ENCODE measurements around the gene RAD51B.

The RAD51B gene

DNA sequence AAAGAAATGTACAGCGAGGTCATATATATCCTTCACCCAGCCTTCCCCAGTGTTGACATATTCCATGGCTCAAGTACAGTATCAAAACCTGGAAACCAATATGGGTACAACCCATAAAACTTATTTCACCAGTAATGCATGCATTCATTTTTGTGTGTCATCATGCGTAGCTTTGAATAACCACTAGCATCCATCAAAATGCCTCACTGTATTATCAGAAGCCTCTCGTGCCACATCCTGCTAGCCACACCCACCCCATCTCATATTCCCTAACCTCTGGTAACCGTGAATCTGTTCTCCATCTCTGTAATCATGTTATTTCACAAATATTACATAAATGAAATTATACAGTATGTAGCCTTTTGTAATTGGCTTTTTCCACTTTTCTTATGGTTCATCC, 314.3 kb downstream of the RAD51B start:
- H3K9me3 Mint-ChIP-seq: no peaks in the 10 kb centered on the region
- ATAC-seq (replicated peaks) (no peak), DNase-seq (no peak)
- peaks cover 0 to 5% of the 10 kb centered on the region in 2 donors for H3K4me1 Mint-ChIP-seq (ENCODE audit: low read depth in 2 of 2)
- H3K36me3 Mint-ChIP-seq (ENCODE audit: insufficient read depth): no peaks in the 10 kb centered on the region
- no peak overlapping the region for H3K27ac Mint-ChIP-seq
- H3K4me3 Mint-ChIP-seq: no peak overlapping the region
- H3K27me3 Mint-ChIP-seq: no peaks in the 10 kb centered on the region

DNA sequence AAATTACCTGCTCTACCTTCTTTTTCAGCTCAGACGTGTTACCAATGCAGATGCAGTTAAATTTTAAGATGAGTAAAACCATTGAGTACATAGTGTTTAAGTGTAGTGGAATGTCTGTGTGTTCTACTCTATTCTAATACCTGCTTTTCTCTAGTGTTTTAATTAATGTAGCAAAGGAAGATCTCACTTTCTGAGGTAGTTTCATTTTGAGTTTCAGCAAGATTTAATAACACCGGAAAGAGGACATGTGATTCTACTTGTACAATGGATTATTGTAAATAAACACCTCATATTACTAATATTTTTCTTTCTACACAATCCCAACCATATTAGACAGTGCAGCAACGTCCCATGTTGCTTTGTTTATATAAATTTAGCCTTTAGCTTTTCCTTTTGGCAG, 315.4 kb downstream of the RAD51B start:
- H3K36me3 Mint-ChIP-seq (ENCODE audit: insufficient read depth): no peaks in the 10 kb centered on the region
- no peaks in the 10 kb centered on the region for H3K9me3 Mint-ChIP-seq
- peaks cover 0 to 5% of the 10 kb centered on the region in 2 donors for H3K4me1 Mint-ChIP-seq (ENCODE audit: low read depth in 2 of 2)
- ATAC-seq (replicated peaks) (no peak), DNase-seq (no peak)
- no peaks in the 10 kb centered on the region for H3K27me3 Mint-ChIP-seq
- H3K27ac Mint-ChIP-seq: peak overlapping the region in 1 of 2 donors; percentile 82
- H3K4me3 Mint-ChIP-seq: peak overlapping the region in 1 of 2 donors; percentile 15

DNA sequence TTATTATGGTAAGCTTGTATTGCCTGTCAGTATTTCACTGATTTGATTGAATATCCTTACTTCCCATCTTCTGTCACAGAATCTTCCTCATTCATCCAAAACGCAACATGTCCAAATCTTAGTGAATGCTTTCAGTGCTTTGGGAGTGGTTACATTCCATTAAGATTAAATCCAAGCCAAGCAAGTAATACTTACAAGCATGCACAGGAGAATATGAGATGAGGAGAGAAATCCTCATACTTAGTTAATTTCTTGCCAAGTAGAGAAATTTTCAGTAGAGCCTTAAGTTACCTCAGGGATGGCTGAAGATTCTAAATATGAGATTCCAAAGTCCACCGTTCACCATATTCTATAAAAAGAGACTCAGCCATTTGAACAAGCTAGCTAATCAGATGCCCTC, 316.0 kb downstream of the RAD51B start:
- no peaks in the 10 kb centered on the region for H3K36me3 Mint-ChIP-seq (ENCODE audit: insufficient read depth)
- no peak for ATAC-seq (replicated peaks)
- H3K27me3 Mint-ChIP-seq: no peaks in the 10 kb centered on the region
- no peak overlapping the region for H3K27ac Mint-ChIP-seq
- no peak overlapping the region for H3K4me3 Mint-ChIP-seq
- DNase-seq: no peak
- H3K4me1 Mint-ChIP-seq (ENCODE audit: low read depth in 2 of 2): peaks cover 0 to 5% of the 10 kb centered on the region in 2 donors
- H3K9me3 Mint-ChIP-seq: no peaks in the 10 kb centered on the region

DNA sequence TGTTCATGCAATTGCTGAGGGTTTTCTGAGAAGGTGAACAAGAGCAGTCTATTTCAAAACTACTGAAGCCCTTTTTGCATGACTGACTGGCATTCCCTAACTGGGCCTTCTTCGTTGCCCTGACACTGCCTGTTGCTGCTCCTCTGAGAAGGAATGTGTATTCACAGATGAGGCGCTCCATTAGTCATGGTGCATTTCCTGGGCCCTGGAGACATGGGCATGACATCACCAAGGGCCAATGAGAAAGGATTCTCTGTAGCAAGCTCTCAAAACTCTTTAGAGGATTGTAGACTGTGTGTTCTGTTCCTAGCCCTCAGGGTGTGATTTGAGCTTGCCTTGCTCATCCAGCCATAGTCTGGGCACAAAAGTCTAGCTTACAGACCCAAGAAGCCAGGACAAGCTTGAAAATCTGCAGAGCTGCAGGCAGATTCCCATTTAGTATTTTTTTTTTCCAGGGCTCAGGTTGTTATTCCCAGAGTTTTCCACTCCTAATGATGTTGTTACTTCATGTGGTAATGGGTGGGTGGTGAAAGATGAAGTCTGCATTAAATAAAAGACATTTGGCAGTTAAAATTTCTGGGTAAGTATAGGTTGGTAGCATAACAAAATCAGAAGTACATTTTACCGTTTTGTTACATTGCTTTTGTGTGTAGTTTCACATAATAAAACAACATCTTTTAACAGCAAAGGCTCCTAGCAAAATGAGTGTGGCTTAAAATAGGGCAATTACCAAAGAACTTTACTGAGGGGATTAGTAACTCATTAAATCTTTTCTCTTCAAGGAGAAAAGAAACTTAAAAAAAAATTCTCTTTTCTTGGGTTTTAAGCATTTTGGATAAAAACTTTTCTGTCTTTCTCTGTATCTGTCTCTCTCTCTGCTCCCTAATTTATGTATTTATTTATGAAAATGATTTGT, 318.4 kb downstream of the RAD51B start:
- H3K4me3 Mint-ChIP-seq: no peak overlapping the region
- H3K27me3 Mint-ChIP-seq: no peaks in the 10 kb centered on the region
- no peaks in the 10 kb centered on the region for H3K9me3 Mint-ChIP-seq
- DNase-seq (no peak), ATAC-seq (replicated peaks) (no peak)
- H3K36me3 Mint-ChIP-seq (ENCODE audit: insufficient read depth): no peaks in the 10 kb centered on the region
- H3K4me1 Mint-ChIP-seq (ENCODE audit: low read depth in 2 of 2): peaks cover 0 to 5% of the 10 kb centered on the region in 2 donors
- H3K27ac Mint-ChIP-seq: no peak overlapping the region

DNA sequence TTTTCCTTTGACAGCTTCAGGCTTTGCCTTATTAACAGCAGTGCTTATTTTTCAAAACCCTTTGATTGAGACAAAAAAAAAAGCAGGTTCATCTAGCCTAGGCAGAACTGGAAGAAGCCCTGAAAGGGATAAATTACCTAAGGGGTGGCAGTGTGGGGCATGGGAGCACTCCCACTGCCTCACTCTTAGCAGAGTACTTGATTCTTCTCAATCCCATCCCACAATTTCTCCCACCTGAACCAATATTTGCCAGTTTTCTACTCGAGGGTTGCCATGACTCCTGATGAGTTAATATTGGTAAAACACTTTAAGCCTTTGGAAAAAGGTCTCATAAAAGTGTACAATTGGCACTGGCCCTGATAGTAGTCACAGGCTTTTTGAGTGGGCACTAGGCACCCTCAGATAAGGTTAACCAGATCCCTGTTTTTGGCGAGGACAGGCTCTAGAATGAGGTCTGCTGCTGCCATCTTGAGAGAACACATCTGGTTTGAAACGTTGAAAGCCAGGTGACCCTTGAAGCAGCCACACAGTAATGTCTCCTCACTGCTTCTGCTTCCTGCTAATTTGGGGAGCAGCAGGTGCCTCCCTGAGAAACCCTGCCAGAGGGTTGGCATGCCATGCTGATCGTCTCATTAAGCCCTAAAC, 320.0 kb downstream of the RAD51B start:
- H3K36me3 Mint-ChIP-seq (ENCODE audit: insufficient read depth): no peaks in the 10 kb centered on the region
- H3K27ac Mint-ChIP-seq: no peak overlapping the region
- peaks cover 0 to 11% of the 10 kb centered on the region in 2 donors for H3K4me1 Mint-ChIP-seq (ENCODE audit: low read depth in 2 of 2)
- H3K4me3 Mint-ChIP-seq: no peak overlapping the region
- H3K27me3 Mint-ChIP-seq: no peaks in the 10 kb centered on the region
- no peak for ATAC-seq (replicated peaks)
- no peak for DNase-seq
- no peaks in the 10 kb centered on the region for H3K9me3 Mint-ChIP-seq

DNA sequence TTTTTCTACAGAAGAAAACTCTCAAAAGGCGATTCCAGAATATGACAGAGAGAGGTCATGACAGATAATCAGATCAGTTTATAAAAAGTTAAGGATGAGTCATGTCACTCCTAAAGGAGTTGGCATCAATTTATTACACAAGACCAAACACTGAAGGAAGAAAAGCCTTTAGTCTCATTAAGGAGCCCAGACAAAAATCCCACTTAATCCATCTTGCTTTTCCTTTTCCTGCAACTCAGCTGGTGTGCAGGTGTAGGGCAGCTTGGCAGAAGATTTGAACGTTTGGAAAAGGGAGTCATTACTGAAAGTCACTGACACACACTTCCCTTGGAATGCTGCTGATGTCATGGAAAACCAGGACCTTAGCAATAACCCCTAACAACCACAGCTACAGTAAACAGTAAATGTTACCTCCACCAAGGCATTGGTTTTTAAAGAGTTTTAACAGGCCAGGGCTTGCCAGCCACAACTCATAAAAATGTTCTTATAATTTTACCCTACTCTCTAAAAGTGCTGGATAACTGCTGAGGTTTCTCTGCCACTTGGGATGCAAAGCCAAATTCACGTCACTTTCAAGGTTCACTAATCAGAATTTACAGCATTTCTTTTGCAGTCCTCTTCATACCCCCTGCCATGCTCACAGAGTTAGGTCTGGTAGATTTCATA, 320.6 kb downstream of the RAD51B start:
- Mint-ChIP-seq H3K27me3 (no peaks in the 10 kb centered on the region), H3K27ac (no peak overlapping the region), H3K4me1 (ENCODE audit: low read depth in 2 of 2) (peaks cover 0 to 7% of the 10 kb centered on the region in 2 donors), H3K9me3 (no peaks in the 10 kb centered on the region), H3K4me3 (no peak overlapping the region), H3K36me3 (ENCODE audit: insufficient read depth) (no peaks in the 10 kb centered on the region)
- no peak for ATAC-seq (replicated peaks)
- DNase-seq: no peak

DNA sequence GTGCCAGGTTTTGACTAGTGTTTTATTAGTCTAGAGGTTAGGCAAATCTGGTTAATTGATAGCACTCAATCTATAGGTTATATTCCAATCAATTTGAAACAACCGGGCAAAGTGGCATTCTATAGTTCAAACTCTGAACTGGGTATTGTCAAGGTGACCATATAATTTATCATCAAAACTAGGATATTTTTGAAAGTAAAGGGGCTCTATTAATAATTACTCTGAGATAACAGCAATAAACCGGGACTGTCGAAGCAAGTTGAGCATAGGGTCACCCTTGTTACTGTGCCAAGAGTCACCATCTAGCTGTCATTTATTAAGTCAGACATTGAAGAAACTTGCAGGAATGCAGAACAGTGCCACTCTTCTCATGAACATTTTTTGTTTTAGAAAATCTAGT, 321.2 kb downstream of the RAD51B start:
- H3K4me3 Mint-ChIP-seq: no peak overlapping the region
- H3K36me3 Mint-ChIP-seq (ENCODE audit: insufficient read depth): no peaks in the 10 kb centered on the region
- peaks cover 0 to 6% of the 10 kb centered on the region in 2 donors for H3K4me1 Mint-ChIP-seq (ENCODE audit: low read depth in 2 of 2)
- DNase-seq (no peak), ATAC-seq (replicated peaks) (no peak)
- H3K9me3 Mint-ChIP-seq: peaks cover 0 to 3% of the 10 kb centered on the region in 2 donors
- no peaks in the 10 kb centered on the region for H3K27me3 Mint-ChIP-seq
- no peak overlapping the region for H3K27ac Mint-ChIP-seq

DNA sequence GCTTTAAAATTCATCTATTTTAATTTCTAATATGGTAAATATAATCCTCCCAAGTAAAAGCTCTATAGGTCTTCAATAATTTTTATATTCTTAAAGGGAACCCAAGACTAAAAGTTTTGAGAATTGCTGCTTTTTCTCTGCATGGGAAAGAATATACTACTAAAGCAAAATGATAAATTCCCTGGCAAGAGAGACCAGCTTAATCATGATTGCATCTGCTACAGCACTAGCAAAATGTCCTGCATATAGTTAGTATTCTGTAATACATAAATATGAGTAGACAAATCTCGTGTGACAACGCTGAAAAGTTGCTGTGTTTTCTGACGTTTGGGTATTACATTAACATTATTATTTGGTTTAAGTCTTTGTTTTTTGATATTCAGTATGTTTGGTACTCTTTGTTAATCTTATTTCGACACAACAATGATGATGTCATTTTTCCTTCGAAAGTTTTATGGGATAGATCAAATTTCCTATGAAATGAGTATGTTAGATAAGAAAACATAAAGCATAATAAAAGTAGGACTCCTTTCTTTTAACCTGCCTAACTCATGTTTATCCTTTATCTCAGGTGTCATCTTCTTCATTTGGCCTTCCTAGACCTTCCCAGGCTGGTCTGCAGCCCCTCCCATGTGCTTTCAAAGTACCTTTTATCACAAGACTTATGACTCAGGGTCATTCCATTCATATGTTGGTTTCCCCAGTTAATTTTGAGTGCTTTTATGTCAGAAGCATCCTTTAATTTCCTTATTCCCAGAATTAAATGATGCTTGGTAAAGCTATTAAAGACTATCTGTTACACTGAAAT, 321.9 kb downstream of the RAD51B start:
- Mint-ChIP-seq H3K9me3 (peaks cover 0 to 7% of the 10 kb centered on the region in 2 donors), H3K4me1 (ENCODE audit: low read depth in 2 of 2) (peaks cover 0 to 6% of the 10 kb centered on the region in 2 donors), H3K4me3 (no peak overlapping the region), H3K27me3 (no peaks in the 10 kb centered on the region), H3K27ac (no peak overlapping the region), H3K36me3 (ENCODE audit: insufficient read depth) (no peaks in the 10 kb centered on the region)
- DNase-seq: no peak
- no peak for ATAC-seq (replicated peaks)

DNA sequence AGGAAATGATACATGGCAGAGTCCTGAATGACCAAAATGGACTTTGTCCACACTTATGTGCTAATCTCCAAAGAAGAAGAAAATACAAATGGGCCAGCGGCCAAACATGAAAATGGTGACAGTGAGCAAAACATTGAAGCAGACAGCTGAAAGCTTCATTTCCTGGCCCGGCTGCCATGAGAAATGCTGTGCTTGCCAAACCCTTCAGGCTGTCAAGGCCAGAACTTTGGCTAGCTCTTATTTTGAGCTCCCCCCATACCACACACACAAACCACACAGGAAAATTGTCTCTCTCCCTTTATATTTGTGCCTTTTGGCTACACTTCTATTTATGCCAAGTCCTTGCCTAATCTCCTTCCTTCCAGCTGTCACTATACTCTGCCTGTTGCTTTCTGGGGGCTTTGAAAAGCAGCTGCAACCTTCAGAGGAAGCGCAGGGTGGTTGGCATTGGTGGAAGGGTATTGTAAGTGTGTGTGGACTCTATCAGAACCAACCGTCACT, 323.8 kb downstream of the RAD51B start:
- Mint-ChIP-seq H3K4me3 (no peak overlapping the region), H3K36me3 (ENCODE audit: insufficient read depth) (no peaks in the 10 kb centered on the region), H3K27me3 (no peaks in the 10 kb centered on the region), H3K4me1 (ENCODE audit: low read depth in 2 of 2) (peaks cover 0 to 6% of the 10 kb centered on the region in 2 donors), H3K9me3 (peaks cover 0 to 7% of the 10 kb centered on the region in 2 donors), H3K27ac (no peak overlapping the region)
- ATAC-seq (replicated peaks) (no peak), DNase-seq (no peak)

DNA sequence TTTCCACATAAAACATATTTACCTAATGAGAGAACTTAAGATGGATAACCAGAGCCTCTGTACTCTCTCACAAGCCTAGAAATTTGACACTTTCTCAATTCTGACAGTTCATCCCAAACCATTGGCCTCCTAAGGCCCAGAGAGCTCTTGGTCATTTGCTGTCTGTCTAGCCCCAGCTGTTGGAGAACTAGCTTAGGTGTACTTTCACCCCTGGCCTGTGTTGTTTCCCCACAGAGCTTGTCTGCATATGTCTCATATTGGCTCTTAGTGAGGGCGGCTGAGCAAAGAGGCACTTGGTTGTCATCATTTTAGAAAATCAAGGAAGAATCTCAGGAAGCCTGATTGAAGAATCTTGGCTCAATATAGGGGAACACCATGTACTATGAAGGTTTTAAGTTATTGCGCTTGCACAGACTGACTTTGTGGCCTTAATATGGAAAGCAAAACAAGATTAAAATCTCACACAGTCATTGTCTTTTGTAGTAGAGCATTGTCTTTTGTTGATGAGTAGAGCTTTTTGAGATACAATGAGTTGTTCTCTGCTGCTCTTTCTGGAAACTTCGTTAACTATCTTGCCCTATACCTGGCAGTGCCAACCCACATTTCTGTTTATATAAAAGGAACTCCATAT, 324.6 kb downstream of the RAD51B start:
- Mint-ChIP-seq H3K9me3 (peaks cover 0 to 7% of the 10 kb centered on the region in 2 donors), H3K36me3 (ENCODE audit: insufficient read depth) (no peaks in the 10 kb centered on the region), H3K27me3 (no peaks in the 10 kb centered on the region), H3K27ac (no peak overlapping the region), H3K4me1 (ENCODE audit: low read depth in 2 of 2) (peaks cover 0 to 6% of the 10 kb centered on the region in 2 donors), H3K4me3 (no peak overlapping the region)
- no peak for ATAC-seq (replicated peaks)
- no peak for DNase-seq

DNA sequence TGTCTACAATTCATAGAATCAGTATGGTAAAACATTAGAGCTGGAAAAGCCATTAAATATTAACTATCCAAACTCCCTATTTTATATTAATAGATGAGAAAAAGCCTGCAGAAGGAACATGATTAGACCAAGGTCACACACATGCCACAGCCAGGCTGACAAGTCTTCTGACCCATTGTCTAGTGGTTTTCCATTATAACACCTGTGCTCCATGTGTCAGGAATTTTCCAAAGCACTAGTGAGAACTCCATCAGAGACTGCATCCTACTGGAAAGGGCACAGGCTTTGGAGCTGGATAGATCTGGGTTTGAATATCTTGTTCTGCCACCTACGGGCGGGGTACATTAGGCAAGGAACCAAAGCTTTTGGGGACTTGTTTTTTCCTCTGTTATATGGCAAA, 325.5 kb downstream of the RAD51B start:
- Mint-ChIP-seq H3K27ac (no peak overlapping the region), H3K4me1 (ENCODE audit: low read depth in 2 of 2) (peaks cover 0 to 6% of the 10 kb centered on the region in 2 donors), H3K27me3 (no peaks in the 10 kb centered on the region), H3K9me3 (peaks cover 0 to 7% of the 10 kb centered on the region in 2 donors), H3K36me3 (ENCODE audit: insufficient read depth) (no peaks in the 10 kb centered on the region), H3K4me3 (no peak overlapping the region)
- ATAC-seq (replicated peaks): no peak
- DNase-seq: no peak

DNA sequence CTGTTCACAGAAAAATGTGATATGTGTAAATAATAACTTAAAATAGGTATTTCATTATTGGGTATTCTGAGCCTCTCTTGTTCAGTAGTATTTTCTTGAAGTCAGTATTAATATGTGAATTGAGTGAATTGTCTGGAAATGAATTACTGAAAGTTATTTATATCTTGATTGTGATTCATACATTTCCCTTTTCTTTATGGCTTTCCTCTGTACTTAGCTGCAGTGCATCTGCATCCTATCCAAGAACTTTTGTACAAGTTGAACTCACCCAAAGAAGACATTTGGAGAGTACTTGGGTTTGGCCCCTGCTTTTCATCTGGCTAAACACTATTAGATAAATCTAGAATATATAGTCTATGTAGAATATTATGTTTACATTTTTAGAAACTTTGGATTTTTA, 326.0 kb downstream of the RAD51B start:
- H3K27me3 Mint-ChIP-seq: no peaks in the 10 kb centered on the region
- H3K4me3 Mint-ChIP-seq: no peak overlapping the region
- ATAC-seq (replicated peaks): no peak
- no peak for DNase-seq
- peaks cover 0 to 6% of the 10 kb centered on the region in 2 donors for H3K4me1 Mint-ChIP-seq (ENCODE audit: low read depth in 2 of 2)
- no peaks in the 10 kb centered on the region for H3K36me3 Mint-ChIP-seq (ENCODE audit: insufficient read depth)
- peaks cover 0 to 7% of the 10 kb centered on the region in 2 donors for H3K9me3 Mint-ChIP-seq
- H3K27ac Mint-ChIP-seq: no peak overlapping the region

All from effector memory CD8-positive, alpha-beta T cell (primary cell).